Activated CD4-positive, alpha-beta memory T cell treated with anti-CD3 and anti-CD28 coated beads for 36 hours (primary cell): ENCODE measurements around the gene RHBDL3. TPM values are rescaled to one million over a fixed set of nuclear protein-coding genes. Genes with fewer than 3 reads are reported as not detected.

ENCODE experiments used
- CTCF ChIA-PET: fragments of 350-600 bp; sonication (Branson Sonifier 250); formaldehyde crosslinking; loops from one replicate; lab custom pipeline; 2021; ENCODE audit warnings: antibody characterized with exemption, inconsistent platforms; lab: Charles Lee
- POLR2A ChIA-PET: fragments of 350-600 bp; sonication (Branson Sonifier 250); formaldehyde crosslinking; loops from one replicate; lab custom pipeline; 2021; ENCODE audit warnings: antibody characterized with exemption; lab: Charles Lee
- DNase-seq: peaks from one replicate; pipeline ENCODE4 v3.0.0-alpha.2; 2020
- H3K27ac Mint-ChIP-seq: one replicate; pipeline ENCODE4 v1.8.0; 2021; ENCODE audit warnings: mixed read lengths
- H3K27me3 Mint-ChIP-seq: one replicate; pipeline ENCODE4 v1.8.0; 2021; ENCODE audit warnings: mixed read lengths
- H3K36me3 Mint-ChIP-seq: one replicate; pipeline ENCODE4 v1.8.0; 2021; ENCODE audit warnings: mixed read lengths
- H3K4me1 Mint-ChIP-seq: one replicate; pipeline ENCODE4 v1.8.0; 2021; ENCODE audit warnings: low read depth, mixed read lengths
- H3K4me3 Mint-ChIP-seq: one replicate; pipeline ENCODE4 v1.8.0; 2021; ENCODE audit warnings: mild to moderate bottlenecking, mixed read lengths
- H3K9me3 Mint-ChIP-seq: one replicate; pipeline ENCODE4 v1.8.0; 2021; ENCODE audit warnings: mixed read lengths
- intact Hi-C: fragments of 100-400 bp; cut with micrococcal nuclease; formaldehyde crosslinking; loops from one replicate; pipeline ENCODE4 v1.15.1; 2023
- total RNA-seq, 2 experiments: library from RNA; stranded (reverse); gene quantifications; one replicate each; pipeline ENCODE4 v1.2.3, GENCODE V29; 2021

RHBDL3 gene
- total RNA-seq, 2 experiments from 2014 or later = 0.17 TPM; not detected in 1

DNA sequence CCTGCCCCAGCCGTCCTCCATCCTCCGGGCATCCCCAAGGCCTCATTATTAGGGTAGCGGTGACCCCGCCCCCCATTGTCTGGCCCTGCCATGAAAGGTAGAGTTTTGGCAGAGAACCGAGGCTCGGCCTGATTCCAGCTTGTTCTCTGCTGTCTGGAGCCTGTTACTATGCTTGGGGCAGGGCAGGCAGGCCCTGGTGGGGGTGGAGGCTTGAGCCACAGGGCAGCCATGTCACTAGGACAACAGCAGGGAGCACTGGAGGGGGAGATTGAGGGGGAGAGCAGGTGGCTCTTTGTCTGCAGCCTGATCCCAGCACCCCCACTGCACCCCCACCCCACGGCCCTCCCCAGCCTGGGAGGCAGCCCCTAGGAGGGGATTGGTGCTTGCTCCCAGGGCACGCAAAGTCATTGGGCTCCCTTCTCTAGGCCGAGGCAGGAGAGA lies 15.4 kb downstream of the RHBDL3 start:
- CTCF ChIA-PET = interaction anchor here (1.2 kb wide), 1 partner anchor 38 kb away, joined by 3 read pairs; no protein-coding TSS in a partner anchor
- Mint-ChIP-seq H3K36me3 (no peaks in the 10 kb centered on the region), H3K4me3 (no peak overlapping the region), H3K9me3 (no peaks in the 10 kb centered on the region), H3K27ac (no peak overlapping the region), H3K4me1 (no peaks in the 10 kb centered on the region), H3K27me3 (peaks cover 6% of the 10 kb centered on the region)
- intact Hi-C loops = no loop called here
- POLR2A ChIA-PET = no interaction called here
- no peak for DNase-seq

DNA sequence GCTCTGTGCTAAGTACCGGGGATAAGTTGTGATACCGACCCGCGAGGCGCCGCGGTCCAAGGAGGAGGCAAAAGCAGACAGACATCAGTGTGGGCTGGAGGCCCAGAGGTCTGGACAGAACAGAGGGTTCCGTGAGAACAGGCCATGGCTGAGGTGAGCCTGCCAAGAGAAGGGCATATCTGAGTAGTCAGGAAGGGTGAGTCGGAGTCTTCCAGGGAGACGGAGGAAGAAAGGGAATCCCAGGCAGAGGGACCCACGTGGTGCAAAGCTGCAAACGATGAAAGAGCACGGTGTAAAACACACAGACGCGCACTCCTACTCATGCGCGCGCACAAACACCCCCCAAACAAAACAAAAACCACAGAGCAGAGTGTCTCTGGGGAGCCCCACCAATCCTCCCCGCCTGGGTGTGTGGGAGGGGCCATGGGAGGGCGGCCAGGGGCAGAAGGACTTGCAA lies 18.1 kb downstream of the RHBDL3 start:
- no peak overlapping the region for H3K27ac Mint-ChIP-seq
- H3K4me3 Mint-ChIP-seq = no peak overlapping the region
- H3K27me3 Mint-ChIP-seq = peaks cover 6% of the 10 kb centered on the region
- H3K4me1 Mint-ChIP-seq = no peaks in the 10 kb centered on the region
- no peak for DNase-seq
- ChIA-PET POLR2A (no interaction called here), CTCF (interaction anchor here (0.7 kb wide), 1 partner anchor 331 kb away, joined by 3 read pairs; no protein-coding TSS in a partner anchor)
- H3K36me3 Mint-ChIP-seq = no peaks in the 10 kb centered on the region
- intact Hi-C loops = no loop called here
- H3K9me3 Mint-ChIP-seq = no peaks in the 10 kb centered on the region

- intact Hi-C loops = no loop called here
- ChIA-PET POLR2A (no interaction called here), CTCF (no interaction called here)
- no peak overlapping the region for H3K27ac Mint-ChIP-seq
- peaks cover 6% of the 10 kb centered on the region for H3K27me3 Mint-ChIP-seq
- H3K36me3 Mint-ChIP-seq = no peaks in the 10 kb centered on the region
- H3K9me3 Mint-ChIP-seq = no peaks in the 10 kb centered on the region
- H3K4me3 Mint-ChIP-seq = no peak overlapping the region
- DNase-seq = no peak
- no peaks in the 10 kb centered on the region for H3K4me1 Mint-ChIP-seq
These were observed 19.7 kb downstream of the RHBDL3 start for GRCh38 chr17:32285306-32285705.

DNA sequence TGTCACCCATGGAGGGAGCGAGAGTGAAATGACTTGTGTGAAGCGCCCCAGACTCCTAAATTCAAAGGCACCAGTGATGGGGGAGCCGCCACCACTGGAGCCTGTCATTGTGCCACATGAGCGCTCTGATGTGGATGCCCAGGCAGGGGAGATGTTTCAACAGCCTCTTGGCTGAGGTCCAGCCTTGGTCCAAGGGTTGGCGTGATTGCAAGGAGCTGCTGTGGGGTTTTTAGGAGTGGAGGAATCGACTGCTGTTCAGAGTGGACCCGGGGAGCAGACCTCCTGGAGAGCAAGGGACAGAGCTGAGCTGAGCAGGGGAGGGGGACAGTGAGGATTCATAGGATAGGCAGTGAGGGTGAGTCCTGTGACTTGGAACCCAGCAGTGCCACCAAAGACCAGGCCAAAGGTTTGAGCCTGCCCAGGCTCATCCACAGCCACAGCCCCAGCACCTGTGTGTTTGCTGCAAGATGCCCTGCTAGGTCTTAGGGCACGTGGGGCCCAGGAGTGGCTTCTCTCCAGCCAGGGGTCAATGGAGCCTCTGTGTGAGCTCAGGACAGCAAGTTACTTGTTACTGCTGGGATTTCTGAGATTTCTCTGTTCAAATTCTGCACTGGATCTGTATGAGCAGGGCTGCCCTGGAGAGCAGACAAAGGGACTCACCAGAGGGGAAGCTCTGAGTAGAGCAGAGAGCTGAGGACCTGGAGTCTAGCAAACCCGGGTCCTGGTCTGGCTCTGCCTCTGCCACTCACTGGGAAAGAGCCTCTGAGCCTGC lies 20.3 kb downstream of the RHBDL3 start:
- ChIA-PET CTCF (no interaction called here), POLR2A (no interaction called here)
- Mint-ChIP-seq H3K27me3 (peaks cover 6% of the 10 kb centered on the region), H3K4me3 (no peak overlapping the region), H3K4me1 (no peaks in the 10 kb centered on the region), H3K9me3 (no peaks in the 10 kb centered on the region), H3K27ac (no peak overlapping the region), H3K36me3 (no peaks in the 10 kb centered on the region)
- intact Hi-C loops = no loop called here
- DNase-seq = no peak

DNA sequence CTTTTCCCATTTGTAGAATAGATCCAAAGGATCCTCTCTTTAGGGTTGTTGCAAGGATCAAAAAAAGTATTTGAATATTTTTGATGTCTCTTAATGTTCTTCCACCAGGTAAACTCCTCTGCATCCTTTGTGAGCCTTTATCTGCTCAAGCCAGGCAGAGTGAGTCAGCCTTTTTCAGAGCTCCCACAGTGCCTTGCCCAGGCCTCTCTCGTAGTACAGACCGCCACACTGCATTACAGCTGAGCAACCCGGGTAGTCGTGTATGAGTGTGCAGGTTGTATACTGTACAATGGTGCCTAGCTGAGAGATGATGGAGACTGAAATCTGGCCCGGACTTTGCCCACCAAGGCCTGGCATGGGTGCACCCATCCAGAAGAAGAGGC lies 20.9 kb downstream of the RHBDL3 start:
- H3K4me1 Mint-ChIP-seq = no peaks in the 10 kb centered on the region
- ChIA-PET CTCF (no interaction called here), POLR2A (no interaction called here)
- no peak overlapping the region for H3K27ac Mint-ChIP-seq
- no peaks in the 10 kb centered on the region for H3K9me3 Mint-ChIP-seq
- H3K27me3 Mint-ChIP-seq = peaks cover 6% of the 10 kb centered on the region
- H3K4me3 Mint-ChIP-seq = no peak overlapping the region
- intact Hi-C loops = no loop called here
- no peaks in the 10 kb centered on the region for H3K36me3 Mint-ChIP-seq
- DNase-seq = no peak

GRCh38 chr17:32287804-32288511 lies 22.3 kb downstream of the RHBDL3 start:
- no peak overlapping the region for H3K4me3 Mint-ChIP-seq
- no peaks in the 10 kb centered on the region for H3K4me1 Mint-ChIP-seq
- H3K27ac Mint-ChIP-seq = no peak overlapping the region
- intact Hi-C loops = no loop called here
- no peaks in the 10 kb centered on the region for H3K9me3 Mint-ChIP-seq
- peaks cover 6% of the 10 kb centered on the region for H3K27me3 Mint-ChIP-seq
- POLR2A ChIA-PET = no interaction called here
- CTCF ChIA-PET = interaction anchor here (0.6 to 1.0 kb wide), 2 partner anchors 35 to 100 kb away, joined by 3 read pairs; no protein-coding TSS in a partner anchor
- DNase-seq = no peak
- no peaks in the 10 kb centered on the region for H3K36me3 Mint-ChIP-seq

DNA sequence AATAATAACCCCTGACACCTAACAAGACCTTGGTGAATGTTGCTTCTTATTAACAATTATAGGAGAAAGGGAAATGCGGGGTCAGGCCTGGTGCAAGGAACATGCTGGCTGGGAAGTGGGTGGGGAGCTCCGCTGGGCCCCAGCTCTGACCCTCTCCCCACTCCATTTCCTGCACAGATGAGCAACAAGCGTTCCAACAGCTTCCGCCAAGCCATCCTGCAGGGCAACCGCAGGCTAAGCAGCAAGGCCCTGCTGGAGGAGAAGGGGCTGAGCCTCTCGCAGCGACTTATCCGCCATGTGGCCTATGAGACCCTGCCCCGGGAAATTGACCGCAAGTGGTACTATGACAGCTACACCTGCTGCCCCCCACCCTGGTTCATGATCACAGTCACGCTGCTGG lies 23.0 kb downstream of the RHBDL3 start:
- H3K9me3 Mint-ChIP-seq = no peaks in the 10 kb centered on the region

GRCh38 chr17:32289471-32290070 lies 23.9 kb downstream of the RHBDL3 start:
- Mint-ChIP-seq H3K27me3 (no peaks in the 10 kb centered on the region), H3K4me1 (no peaks in the 10 kb centered on the region), H3K9me3 (no peaks in the 10 kb centered on the region), H3K36me3 (no peaks in the 10 kb centered on the region), H3K27ac (no peak overlapping the region), H3K4me3 (no peak overlapping the region)
- ChIA-PET CTCF (no interaction called here), POLR2A (no interaction called here)
- intact Hi-C loops = no loop called here
- no peak for DNase-seq

More for the DNA sequence above, 23.0 kb downstream of the RHBDL3 start:
- H3K27ac Mint-ChIP-seq = no peak overlapping the region
- ChIA-PET POLR2A (no interaction called here), CTCF (interaction anchor here (0.6 kb wide), 1 partner anchor 100 kb away, joined by 3 read pairs; no protein-coding TSS in a partner anchor)
- H3K36me3 Mint-ChIP-seq = no peaks in the 10 kb centered on the region
- no peak overlapping the region for H3K4me3 Mint-ChIP-seq
- H3K27me3 Mint-ChIP-seq = peaks cover 4% of the 10 kb centered on the region
- intact Hi-C loops = no loop called here
- H3K4me1 Mint-ChIP-seq = no peaks in the 10 kb centered on the region
- no peak for DNase-seq

- Mint-ChIP-seq H3K36me3 (no peaks in the 10 kb centered on the region), H3K27ac (no peak overlapping the region), H3K9me3 (no peaks in the 10 kb centered on the region), H3K4me3 (no peak overlapping the region), H3K27me3 (no peaks in the 10 kb centered on the region), H3K4me1 (no peaks in the 10 kb centered on the region)
- no peak for DNase-seq
- CTCF ChIA-PET = no interaction called here
- POLR2A ChIA-PET = no interaction called here
- intact Hi-C loops = no loop called here
These were observed 26.5 kb downstream of the RHBDL3 start for GRCh38 chr17:32292094-32292493.

- Mint-ChIP-seq H3K36me3 (no peaks in the 10 kb centered on the region), H3K4me3 (no peak overlapping the region), H3K9me3 (no peaks in the 10 kb centered on the region), H3K4me1 (no peaks in the 10 kb centered on the region), H3K27ac (no peak overlapping the region), H3K27me3 (no peaks in the 10 kb centered on the region)
- intact Hi-C loops = no loop called here
- ChIA-PET CTCF (no interaction called here), POLR2A (no interaction called here)
- DNase-seq = no peak
These were observed 31.8 kb downstream of the RHBDL3 start for GRCh38 chr17:32297424-32297823.

GRCh38 chr17:32297860-32298259 lies 32.2 kb downstream of the RHBDL3 start:
- no peaks in the 10 kb centered on the region for H3K4me1 Mint-ChIP-seq
- no peak overlapping the region for H3K4me3 Mint-ChIP-seq
- intact Hi-C loops = no loop called here
- no peaks in the 10 kb centered on the region for H3K36me3 Mint-ChIP-seq
- H3K27ac Mint-ChIP-seq = no peak overlapping the region
- H3K27me3 Mint-ChIP-seq = no peaks in the 10 kb centered on the region
- no peak for DNase-seq
- CTCF ChIA-PET = no interaction called here
- no peaks in the 10 kb centered on the region for H3K9me3 Mint-ChIP-seq
- POLR2A ChIA-PET = no interaction called here

GRCh38 chr17:32298298-32298697 lies 32.7 kb downstream of the RHBDL3 start:
- no peaks in the 10 kb centered on the region for H3K36me3 Mint-ChIP-seq
- no peaks in the 10 kb centered on the region for H3K9me3 Mint-ChIP-seq
- H3K27ac Mint-ChIP-seq = no peak overlapping the region
- intact Hi-C loops = no loop called here
- no peaks in the 10 kb centered on the region for H3K27me3 Mint-ChIP-seq
- no peaks in the 10 kb centered on the region for H3K4me1 Mint-ChIP-seq
- no peak for DNase-seq
- no peak overlapping the region for H3K4me3 Mint-ChIP-seq
- CTCF ChIA-PET = no interaction called here
- POLR2A ChIA-PET = no interaction called here
